Stimulated activated CD4-positive, alpha-beta T cell treated with anti-CD3 and anti-CD28 coated beads, Interleukin-1b, Interleukin-23, amount 100 ng/mL, for 24 hours (primary cell): Measurements from ENCODE around the gene SETD3.

ENCODE experiments used
- DNase-seq, 4 experiments: peaks; one replicate each; pipeline ENCODE4 v3.0.0-alpha.2; 2020; ENCODE audit warnings: low read depth in 4 of 4, low spot score in 1 of 4

SETD3 gene

DNA sequence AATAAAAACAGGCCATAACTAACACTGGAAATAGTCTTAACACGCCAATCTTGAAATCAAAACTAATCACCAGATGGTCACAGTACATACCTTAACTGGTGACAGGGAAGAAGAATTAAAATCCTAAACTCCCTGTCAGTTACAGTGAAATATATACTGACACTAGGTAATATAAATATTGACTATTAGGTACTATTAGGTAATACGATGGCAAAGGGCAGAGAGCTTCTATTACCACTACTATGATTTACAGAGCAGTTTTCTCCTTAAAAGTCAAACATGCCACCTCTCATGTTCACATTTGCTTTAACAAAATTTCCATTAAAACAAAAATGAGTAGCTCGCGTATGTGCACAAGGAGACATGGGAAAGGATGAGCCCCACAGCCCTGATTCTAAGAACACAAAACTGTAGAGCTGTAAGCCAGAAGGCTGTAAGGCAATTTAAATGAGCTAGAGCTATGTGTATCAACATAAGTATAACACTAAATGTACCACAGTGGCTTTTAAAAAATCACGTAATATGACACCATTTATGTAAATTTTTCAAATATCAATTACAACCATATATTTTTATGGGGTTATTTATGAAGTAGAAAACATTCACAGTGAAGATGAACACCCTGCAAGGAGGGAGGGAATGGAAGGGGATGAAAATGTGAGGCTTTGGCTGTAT lies 19.1 kb downstream of the SETD3 start:
- no peak for DNase-seq

DNA sequence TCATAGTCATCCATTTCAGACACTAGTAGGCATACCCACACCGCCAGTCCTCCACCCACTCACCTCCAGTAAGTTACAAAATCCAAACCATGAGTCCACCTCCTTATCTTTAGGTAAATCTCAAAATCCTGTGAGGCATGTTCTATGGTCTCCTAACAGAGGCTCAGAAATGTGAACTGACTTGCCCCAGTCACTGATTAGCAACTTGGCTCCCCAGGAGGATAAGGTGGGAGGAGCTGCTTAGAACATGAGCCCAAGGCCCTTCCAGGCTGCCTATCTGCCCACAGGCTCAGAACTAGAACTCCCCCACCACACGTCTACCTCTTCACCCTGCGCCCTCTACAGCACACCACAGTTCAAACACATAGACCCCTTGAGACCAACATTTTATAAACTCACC lies 19.9 kb downstream of the SETD3 start:
- DNase-seq: no peak

DNA sequence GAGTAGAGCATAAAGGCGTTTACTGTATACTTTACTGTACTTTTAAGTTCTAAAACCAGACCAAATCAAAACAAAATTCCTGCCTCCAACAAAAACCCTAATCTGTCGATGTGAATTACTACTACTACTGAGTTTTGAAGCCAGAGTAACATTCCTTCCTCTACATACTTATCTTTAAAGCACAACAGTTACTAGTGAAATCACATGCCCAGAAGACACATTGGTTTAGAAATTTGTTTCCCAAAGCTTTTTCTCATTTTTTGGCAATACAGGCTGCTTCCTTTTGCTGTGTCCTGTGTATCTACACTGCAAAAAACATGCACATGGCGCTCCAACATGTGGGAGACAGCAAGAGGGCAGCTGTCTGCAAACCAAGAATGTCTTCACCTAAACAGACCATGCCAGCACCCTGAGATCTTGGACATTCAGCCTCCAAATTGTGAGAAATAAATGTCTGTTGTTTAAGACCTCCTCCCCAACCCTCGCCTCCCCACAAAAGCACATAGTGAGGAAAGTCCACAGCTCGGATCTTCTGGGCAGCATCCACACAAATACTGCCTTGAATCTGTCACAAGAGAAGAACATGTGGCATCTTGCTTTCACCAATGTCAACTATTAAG lies 21.1 kb downstream of the SETD3 start:
- no peak for DNase-seq

GRCh38 chr14:99454246-99454645 lies 26.4 kb downstream of the SETD3 start:
- DNase-seq: no peak

DNA sequence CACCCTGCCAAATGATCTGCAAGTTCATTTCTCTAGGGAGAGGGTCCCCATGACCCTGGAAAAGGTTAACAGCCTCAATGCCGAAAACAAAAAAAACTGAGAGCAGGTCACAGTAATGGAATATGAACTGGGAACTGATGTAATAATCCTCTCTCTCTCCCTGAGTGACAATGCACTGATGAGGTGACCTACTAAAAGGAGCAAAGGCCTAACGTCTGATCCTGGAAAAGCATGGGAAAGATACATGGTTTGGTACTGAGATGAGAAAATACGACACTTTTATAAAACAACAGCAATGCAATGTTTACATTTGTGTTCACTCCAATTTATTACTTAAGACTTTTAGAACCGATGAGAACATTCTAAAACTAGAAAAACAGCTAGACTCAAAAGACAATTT lies 27.7 kb downstream of the SETD3 start:
- no peak for DNase-seq

DNA sequence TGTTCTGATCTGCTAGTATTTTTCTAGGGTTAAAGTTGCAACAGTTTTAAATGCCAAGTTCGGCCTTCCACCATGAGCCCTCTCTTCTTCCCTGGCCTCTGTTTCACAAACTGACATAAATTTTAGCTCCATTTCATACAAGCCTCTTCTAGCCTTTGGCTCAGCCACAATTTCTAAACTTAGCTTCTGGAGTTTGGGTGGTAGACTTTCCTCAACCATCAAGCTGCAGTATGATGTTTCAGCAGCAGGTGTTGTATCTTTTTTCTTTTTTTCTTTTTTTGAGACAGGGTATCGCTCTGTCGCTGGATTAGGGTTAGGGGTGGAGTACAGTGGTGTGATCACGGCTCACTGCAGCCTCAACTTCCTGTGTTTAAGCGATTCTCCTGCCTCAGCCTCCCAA lies 29.4 kb downstream of the SETD3 start:
- no peak for DNase-seq

GRCh38 chr14:99450266-99450665 lies 30.4 kb downstream of the SETD3 start:
- no peak for DNase-seq

GRCh38 chr14:99447739-99448138 lies 32.9 kb downstream of the SETD3 start:
- no peak for DNase-seq

DNA sequence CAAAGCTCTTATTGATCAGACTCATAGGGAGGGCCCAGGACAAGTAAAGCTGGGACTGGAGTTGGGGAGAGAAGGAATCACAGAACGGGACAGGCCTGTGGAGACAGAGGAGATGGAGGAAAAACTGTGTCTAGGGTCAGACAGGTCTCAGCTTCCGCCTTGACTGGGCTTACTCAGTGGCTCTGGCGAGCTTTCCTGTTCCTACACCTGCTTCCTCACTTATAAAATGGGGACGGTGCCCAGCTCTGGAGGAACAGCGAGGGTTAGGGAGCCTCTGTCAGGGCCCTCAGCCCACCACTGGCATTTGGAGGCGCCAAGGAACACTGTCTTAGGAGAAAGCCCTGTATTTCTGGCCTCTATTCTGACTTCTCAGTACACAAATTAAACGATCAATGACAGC lies 34.7 kb downstream of the SETD3 start:
- DNase-seq: no peak

- no peak for DNase-seq
Observed at GRCh38 chr14:99441918-99442317, 38.7 kb downstream of the SETD3 start.

DNA sequence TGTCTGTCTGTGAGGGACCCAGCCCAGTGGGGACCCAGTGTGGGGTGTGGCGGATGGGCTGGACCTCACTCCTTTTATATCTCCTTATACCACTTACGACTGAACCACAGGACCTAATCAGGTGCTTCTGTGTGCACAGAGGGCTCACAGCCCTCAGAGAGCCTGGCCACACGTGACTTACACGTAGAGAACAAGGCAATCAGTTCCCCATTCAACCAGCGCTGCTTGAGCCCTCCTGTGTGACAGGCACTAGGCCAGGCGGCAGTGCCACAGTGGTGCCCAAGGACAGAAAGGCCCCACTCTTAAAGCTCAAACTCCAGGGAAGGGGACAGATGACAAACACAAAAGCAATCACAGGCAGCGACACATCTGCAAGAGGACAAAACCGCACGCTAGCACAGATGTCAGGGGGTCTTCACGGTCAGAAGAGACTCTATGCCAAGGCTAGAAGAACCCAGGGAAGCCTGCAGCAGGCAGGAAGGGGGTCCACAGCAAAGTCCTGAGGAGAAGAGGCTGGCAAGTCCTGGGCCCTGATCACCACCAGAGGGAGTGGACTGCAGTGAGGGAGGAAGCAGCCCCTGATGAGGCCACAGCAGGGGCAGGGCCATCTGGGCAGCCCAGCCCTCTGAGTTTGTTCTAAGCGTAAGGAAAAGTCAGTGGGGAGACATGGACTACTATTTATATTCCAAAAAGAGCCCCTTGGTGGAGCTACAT lies 39.3 kb downstream of the SETD3 start:
- DNase-seq: no peak

- DNase-seq: no peak
Observed at GRCh38 chr14:99440278-99440677, 40.4 kb downstream of the SETD3 start.

DNA sequence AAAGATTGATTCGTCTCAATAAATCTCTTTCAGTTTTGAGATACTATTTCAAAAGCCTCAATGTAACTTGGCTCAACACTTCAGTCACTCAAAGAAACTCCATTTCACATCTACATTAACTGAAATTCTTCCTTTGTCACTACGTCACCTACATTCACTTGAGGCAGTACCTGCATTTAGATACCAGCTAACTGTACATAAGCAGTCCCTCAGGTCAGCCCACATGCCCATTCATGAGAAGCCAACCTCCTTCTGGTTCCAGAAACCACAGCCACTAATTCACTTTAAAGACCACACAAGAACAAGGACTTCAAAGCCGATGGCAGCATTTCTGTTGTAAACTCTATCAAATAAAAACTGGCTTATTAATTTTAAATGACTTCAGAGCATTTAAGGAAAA lies 43.0 kb downstream of the SETD3 start:
- DNase-seq: no peak

DNA sequence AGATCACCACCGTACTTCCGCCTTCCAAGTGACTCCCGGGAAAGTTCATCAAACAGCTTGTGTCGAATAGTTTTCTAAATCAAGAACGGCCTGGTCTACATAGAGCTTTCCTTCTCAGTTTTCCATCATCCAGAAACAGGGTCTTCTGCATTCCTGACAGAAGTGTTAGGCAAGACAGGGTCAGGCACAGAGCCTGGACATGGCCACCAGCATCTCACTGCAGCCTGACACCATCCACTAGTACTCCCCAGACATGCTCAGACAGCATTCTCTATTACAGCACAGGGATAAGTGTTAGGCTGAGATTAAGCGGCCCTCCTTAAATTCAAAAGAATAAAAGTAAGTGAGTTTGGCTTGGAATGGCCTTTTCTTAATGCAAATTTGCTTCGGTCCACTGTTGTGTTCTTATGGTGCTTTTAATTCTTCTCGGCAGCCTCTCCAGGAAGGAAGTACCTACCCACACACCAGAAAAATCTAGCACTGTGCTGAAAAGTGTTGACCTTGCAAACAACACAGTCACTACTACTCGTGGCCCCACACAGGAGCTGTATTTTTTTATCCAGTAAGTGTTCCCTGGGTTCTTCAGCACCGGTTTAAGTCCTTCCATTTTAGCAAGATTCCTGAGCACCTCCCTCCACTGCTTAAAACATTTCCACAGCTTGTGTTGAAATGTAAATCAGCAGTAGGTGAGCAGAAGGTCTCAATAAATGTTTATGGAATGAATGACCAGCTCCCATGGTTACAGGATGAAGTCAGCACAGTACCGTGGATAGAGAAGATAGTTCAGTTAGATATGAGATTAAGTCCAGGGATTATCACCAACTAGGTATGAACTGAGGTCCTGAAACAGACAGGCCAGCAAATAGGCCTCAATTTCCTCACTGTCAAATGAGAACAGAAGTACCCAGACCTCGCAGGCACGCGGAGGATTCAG lies 44.1 kb downstream of the SETD3 start:
- DNase-seq: no peak

DNA sequence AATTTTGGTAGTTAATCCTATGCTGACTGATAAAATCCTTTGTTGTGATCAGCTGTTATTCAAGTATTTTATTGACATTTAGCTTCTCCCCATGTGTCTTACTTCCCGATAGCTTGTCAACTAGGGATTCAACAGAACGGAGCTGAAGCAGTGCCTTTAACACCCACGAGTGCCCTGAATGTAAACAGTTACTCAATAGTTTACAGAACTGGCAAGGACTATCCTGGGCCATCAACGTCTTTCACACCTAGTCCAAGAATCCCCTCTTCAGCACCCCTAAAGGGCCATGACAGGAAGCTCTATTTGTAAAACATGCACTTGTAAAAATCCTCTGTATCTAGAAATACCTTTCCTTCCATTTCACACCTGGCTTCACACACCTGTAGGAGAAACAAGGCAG lies 45.3 kb downstream of the SETD3 start:
- no peak for DNase-seq

DNA sequence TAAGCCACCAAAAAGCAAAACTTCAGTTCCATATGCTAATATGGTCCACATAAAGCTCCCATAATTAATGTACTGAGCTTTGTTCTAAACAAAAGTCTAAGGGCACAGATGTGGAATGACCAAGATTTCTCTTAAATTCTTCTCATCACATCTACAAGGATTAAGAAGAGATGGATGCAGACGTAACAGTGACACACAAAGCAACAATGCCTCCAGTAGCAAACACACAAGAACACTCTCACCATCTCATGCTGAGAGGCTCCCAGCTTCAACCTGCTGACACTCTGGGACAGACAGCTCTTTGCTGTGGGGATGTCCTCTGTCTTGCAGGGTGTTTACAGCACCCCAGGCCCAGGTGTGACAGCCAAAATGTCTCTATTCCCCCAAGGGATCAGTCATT lies 48.2 kb downstream of the SETD3 start:
- DNase-seq: no peak

GRCh38 chr14:99431986-99432385 lies 48.7 kb downstream of the SETD3 start:
- DNase-seq: no peak

DNA sequence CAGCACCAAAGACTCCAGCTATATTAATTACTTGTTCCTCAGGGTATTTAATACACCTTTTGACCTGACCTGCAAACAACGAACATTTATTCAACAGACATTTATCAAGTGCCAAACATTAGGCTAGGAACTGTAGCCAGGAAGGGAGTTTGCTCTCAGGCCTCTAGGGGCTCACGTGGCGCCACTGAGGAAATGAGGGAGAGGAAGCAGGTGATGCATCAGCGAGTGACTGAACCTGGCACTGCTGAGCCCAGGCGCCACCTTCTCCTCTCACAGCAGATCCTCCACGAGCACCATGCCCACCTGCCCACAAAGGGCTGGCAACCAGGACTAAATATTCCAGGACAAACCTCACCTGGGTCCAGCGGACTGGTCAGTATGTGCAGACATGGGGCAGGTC lies 50.2 kb downstream of the SETD3 start:
- DNase-seq: peak in 1 of 4 experiments; percentile 9

DNA sequence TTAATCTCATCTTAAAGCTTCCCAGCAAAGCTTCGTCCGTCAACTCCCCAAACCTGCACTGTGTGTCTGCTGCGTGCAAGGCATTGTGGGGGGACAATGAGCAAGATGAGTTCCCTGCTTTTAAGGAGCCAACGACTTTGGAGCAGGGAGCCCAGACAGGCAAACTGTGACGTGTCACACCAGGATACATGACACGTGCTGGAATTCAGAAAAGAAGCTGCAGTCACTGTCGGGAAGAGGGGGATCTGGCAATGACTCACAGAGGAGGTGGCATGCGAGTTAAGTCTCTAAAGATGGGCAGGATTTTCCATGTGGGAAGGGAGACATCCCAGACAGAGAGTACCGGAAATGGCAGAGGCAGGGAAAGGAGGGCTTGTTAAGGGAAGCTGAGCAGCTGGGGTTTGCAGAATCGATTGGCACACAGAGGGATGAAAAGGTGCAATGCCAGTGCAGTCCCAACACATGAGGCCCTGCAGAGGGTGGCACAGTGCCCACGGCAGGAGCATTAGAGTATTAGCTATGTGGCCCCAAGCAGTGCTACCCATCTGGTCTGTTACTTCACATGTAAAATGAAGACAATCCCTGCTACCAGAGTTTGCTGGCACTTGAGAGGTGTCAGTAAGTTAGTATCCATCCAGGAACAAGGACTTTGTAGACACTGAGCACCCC lies 52.9 kb downstream of the SETD3 start:
- no peak for DNase-seq

DNA sequence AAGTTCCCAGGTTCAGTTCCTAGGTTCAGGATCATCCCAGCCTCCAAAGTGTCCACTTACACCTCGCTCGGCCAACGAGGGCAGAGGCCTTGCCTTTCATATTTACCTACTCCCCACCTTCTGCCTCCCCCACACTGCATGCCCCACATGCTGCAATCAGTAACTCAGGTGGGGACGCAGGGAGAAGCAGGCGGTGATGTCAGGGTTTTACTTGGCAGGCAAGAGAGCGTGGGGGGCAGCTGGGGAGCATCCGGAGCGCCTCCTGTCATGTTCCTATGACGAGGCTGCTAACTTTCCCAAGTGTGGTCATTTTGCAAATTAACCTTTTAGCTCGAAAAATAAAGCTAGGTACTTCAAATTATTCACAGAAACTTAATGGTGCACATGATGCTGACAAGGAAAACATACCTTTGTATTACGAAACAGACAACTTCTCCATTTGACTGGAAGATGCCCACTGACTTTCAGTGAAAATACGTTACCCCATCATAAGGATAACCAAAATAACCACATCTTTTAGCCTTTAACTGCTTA lies 53.8 kb downstream of the SETD3 start:
- no peak for DNase-seq

GRCh38 chr14:99426265-99426664 lies 54.4 kb downstream of the SETD3 start:
- DNase-seq: no peak
